Karpas-422 (cell line): ENCODE results near the gene TBC1D22B. TPM values are rescaled to one million over a fixed set of nuclear protein-coding genes. Genes with fewer than 3 reads are reported as not detected.

Experiments
- DNase-seq: peaks from one replicate; pipeline ENCODE4 v3.0.0-alpha.2; 2015
- H2AFZ ChIP-seq: fragments of 200-600 bp; sonication (generic); 2 replicates; pipeline ENCODE4 v1.6.1; 2014; ENCODE audit warnings: antibody characterized with exemption, low read length, mixed read lengths
- H3K27ac ChIP-seq: fragments of 200-600 bp; sonication (generic); 2 replicates; pipeline ENCODE4 v1.5.1; 2014; ENCODE audit warnings: mild to moderate bottlenecking, low read length, moderate library complexity
- H3K27me3 ChIP-seq: fragments of 200-600 bp; sonication (generic); 2 replicates; pipeline ENCODE4 v1.6.1; 2014; ENCODE audit warnings: low read length, mixed read lengths
- H3K36me3 ChIP-seq: fragments of 200-600 bp; sonication (generic); 2 replicates; pipeline ENCODE4 v1.6.1; 2014; ENCODE audit warnings: low read length, mixed read lengths; ENCODE audit not compliant: insufficient read depth
- H3K4me1 ChIP-seq: fragments of 200-600 bp; sonication (generic); 2 replicates; pipeline ENCODE4 v1.6.1; 2014; ENCODE audit warnings: mild to moderate bottlenecking, low read length, mixed read lengths
- H3K4me2 ChIP-seq: fragments of 200-600 bp; sonication (generic); 2 replicates; pipeline ENCODE4 v1.6.1; 2014; ENCODE audit warnings: low read length, low read depth, mild to moderate bottlenecking; ENCODE audit not compliant: poor library complexity, severe bottlenecking
- H3K4me3 ChIP-seq: fragments of 200-600 bp; sonication (generic); 2 replicates; pipeline ENCODE4 v1.5.1; 2014; ENCODE audit warnings: mild to moderate bottlenecking, antibody characterized with exemption, low read length, mixed read lengths
- H3K79me2 ChIP-seq: fragments of 200-600 bp; sonication (generic); 2 replicates; pipeline ENCODE4 v1.6.1; 2014; ENCODE audit warnings: mild to moderate bottlenecking, low read length, mixed read lengths
- H3K9ac ChIP-seq: fragments of 200-600 bp; sonication (generic); 2 replicates; pipeline ENCODE4 v1.6.0; 2014; ENCODE audit warnings: low read length
- H3K9me2 ChIP-seq: fragments of 200-600 bp; sonication (generic), shearing (Covaris generic); replicated peaks from 2 replicates; pipeline ENCODE4 v1.6.0; 2014; ENCODE audit warnings: mild to moderate bottlenecking, low read length, moderate library complexity; ENCODE audit not compliant: insufficient read depth
- H3K9me3 ChIP-seq: fragments of 300-700, 200-600 bp; sonication (generic); 2 replicates; pipeline ENCODE4 v1.6.1; 2014; ENCODE audit warnings: low read length, mixed read lengths
- H4K20me1 ChIP-seq: fragments of 200-600 bp; sonication (generic); 2 replicates; pipeline ENCODE4 v1.6.1; 2014; ENCODE audit warnings: mild to moderate bottlenecking, antibody characterized with exemption, low read length, low read depth; ENCODE audit not compliant: insufficient read depth
- total RNA-seq: library from RNA; depleted of rRNA; stranded (reverse); fragments of >200 nt; shearing (Covaris generic); gene quantifications from 2 replicates; pipeline ENCODE4 v1.2.3, GENCODE V29; 2014; ENCODE audit warnings: low replicate concordance

TBC1D22B gene
- total RNA-seq, 1 experiment from 2014 or later, result 9.2 TPM

DNA sequence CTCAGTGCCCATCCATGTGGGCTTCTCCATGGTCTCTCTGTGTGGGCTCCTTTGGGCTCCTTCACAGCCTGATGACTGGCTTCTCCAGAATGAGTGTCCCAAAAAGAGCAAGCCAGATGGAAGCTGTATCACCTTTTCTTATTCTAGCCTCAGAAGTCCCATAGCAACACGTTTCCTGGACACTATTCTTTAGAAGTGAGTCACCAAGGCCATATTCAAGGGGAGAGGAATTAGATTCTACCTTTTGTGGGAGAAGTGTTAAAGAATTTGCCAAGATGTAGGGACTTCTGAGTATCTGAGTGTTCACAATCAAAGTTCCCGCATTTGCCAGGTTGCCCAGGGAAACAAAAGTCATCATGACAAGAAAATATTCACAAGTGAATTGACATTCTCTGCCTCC lies 20.7 kb upstream of the TBC1D22B start:
- Histone ChIP-seq H3K27ac (no peak overlapping the region), H3K9me2 (no peaks in the 10 kb centered on the region), H3K4me3 (no peak overlapping the region), H4K20me1 (no peaks in the 10 kb centered on the region), H3K36me3 (no peaks in the 10 kb centered on the region), H3K4me1 (0 out of 2 replicates have a peak, but pooled peaks cover 4% of the 10 kb centered on the region), H2AFZ (no peak overlapping the region), H3K9me3 (no peaks in the 10 kb centered on the region), H3K4me2 (no peak overlapping the region), H3K27me3 (no peaks in the 10 kb centered on the region), H3K9ac (no peak overlapping the region), H3K79me2 (no peaks in the 10 kb centered on the region)
- no peak for DNase-seq

DNA sequence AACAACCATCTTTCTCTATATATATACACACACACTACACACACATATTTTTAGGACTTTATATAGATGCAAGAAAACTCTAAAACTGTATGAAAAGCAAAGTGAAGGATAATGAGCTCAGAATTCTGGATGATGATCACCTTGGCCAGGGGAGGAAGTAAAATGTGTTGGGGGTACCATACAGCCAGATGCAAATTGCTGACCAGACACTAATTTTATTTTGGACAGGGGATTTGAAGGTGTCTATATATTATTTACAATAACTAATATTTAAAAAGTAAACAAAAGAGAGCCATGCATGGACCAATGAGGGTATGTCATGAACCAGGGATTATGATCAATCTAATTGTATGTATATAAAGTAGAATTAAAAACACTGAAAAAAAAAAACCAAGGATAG lies 19.8 kb upstream of the TBC1D22B start:
- H3K79me2 ChIP-seq, result no peaks in the 10 kb centered on the region
- no peaks in the 10 kb centered on the region for H3K9me3 ChIP-seq
- H3K4me1 ChIP-seq, result 0 out of 2 replicates have a peak, but pooled peaks cover 4% of the 10 kb centered on the region
- DNase-seq, result no peak
- no peak overlapping the region for H3K4me2 ChIP-seq
- no peak overlapping the region for H2AFZ ChIP-seq
- H3K9me2 ChIP-seq, result no peaks in the 10 kb centered on the region
- H3K27me3 ChIP-seq, result no peaks in the 10 kb centered on the region
- no peak overlapping the region for H3K27ac ChIP-seq
- H3K4me3 ChIP-seq, result no peak overlapping the region
- H4K20me1 ChIP-seq, result no peaks in the 10 kb centered on the region
- H3K9ac ChIP-seq, result no peak overlapping the region
- no peaks in the 10 kb centered on the region for H3K36me3 ChIP-seq

DNA sequence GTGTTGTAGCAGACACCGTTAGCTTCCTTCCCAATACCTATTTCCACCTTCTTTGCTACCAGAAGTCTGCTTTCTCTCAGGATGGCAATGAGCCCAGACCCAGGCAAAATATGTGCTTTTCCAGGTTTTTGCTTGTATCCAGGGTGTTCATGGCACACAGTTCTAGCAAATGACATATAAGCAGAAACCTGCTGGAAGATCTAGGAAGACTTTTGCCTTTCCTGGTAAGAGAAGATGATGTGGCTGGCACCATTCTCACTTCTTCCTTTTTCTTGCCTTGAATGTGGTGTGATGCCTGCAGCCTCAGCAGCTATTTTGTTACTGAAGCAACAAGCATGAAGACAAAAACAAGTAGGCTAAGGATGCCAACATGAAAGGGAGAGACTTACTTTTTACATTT lies 19.2 kb upstream of the TBC1D22B start:
- 0 out of 2 replicates have a peak, but pooled peaks cover 4% of the 10 kb centered on the region for H3K4me1 ChIP-seq
- no peak overlapping the region for H2AFZ ChIP-seq
- no peak overlapping the region for H3K27ac ChIP-seq
- no peak for DNase-seq
- no peaks in the 10 kb centered on the region for H4K20me1 ChIP-seq
- H3K36me3 ChIP-seq, result no peaks in the 10 kb centered on the region
- no peak overlapping the region for H3K9ac ChIP-seq
- H3K9me3 ChIP-seq, result no peaks in the 10 kb centered on the region
- H3K4me3 ChIP-seq, result no peak overlapping the region
- H3K27me3 ChIP-seq, result no peaks in the 10 kb centered on the region
- H3K9me2 ChIP-seq, result no peaks in the 10 kb centered on the region
- no peak overlapping the region for H3K4me2 ChIP-seq
- H3K79me2 ChIP-seq, result no peaks in the 10 kb centered on the region

DNA sequence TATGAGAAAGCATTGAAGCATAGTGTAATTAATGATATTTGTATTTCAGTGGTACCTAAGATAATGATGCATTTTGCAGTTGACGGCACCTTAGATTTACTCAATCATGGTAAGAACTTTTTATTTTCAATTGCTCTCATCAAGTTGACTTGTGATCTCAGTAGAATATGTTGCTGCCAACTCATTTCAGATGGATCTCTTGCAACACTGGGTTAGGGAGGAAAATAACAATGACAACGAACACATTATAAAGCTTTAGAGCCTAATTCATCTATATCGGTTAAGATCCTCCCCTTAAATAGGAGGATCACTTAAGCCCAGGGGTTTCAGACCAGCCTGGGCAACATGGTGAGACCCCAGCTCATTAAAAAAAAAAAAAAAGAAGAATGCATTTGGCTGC lies 18.0 kb upstream of the TBC1D22B start:
- Histone ChIP-seq H3K79me2 (no peaks in the 10 kb centered on the region), H3K4me2 (no peak overlapping the region), H2AFZ (no peak overlapping the region), H3K4me3 (no peak overlapping the region), H3K27ac (no peak overlapping the region), H3K27me3 (no peaks in the 10 kb centered on the region), H3K4me1 (0 out of 2 replicates have a peak, but pooled peaks cover 4% of the 10 kb centered on the region), H3K9me2 (no peaks in the 10 kb centered on the region), H4K20me1 (no peaks in the 10 kb centered on the region), H3K9ac (no peak overlapping the region), H3K36me3 (no peaks in the 10 kb centered on the region), H3K9me3 (no peaks in the 10 kb centered on the region)
- DNase-seq, result no peak

DNA sequence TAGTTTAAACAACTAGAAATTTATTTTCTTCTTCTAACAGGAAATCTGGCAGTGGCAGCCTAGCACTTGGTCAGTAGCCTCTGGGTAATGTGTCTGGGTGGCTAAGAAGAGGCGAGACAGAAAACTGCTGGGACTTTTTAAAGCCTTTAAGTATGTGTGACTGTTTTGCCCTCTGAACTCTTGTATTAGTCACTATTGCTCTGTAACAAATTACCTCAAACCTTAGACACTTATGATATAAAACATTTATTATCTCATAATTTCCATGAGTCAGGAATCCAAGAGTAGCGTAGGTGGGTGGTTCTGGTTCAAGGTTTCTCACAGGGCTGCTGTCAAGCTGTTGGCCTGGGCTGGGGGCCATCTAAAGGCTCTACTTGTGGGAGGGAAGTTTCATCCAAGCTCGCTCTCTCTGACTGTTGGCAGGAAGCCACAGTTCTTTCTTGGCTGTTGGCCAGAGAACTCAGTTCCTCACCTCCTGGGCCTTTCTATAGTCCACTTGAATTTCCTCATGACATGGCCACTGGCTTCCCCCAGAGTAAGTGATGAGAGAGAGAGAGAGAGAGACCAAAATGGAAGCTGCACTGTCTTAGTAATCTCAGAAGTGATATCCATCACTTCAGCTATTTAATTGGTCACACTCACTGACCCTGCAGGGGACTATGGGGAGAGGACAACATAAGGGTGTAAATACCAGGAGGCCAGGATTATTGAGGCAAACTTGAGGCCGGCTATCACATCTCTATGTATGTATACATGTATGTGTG lies 17.4 kb upstream of the TBC1D22B start:
- no peak overlapping the region for H2AFZ ChIP-seq
- 0 out of 2 replicates have a peak, but pooled peaks cover 4% of the 10 kb centered on the region for H3K4me1 ChIP-seq
- no peaks in the 10 kb centered on the region for H3K9me3 ChIP-seq
- no peak overlapping the region for H3K4me2 ChIP-seq
- H3K27ac ChIP-seq, result no peak overlapping the region
- H3K79me2 ChIP-seq, result no peaks in the 10 kb centered on the region
- H3K9ac ChIP-seq, result no peak overlapping the region
- DNase-seq, result no peak
- H3K27me3 ChIP-seq, result no peaks in the 10 kb centered on the region
- no peaks in the 10 kb centered on the region for H3K9me2 ChIP-seq
- no peaks in the 10 kb centered on the region for H3K36me3 ChIP-seq
- no peak overlapping the region for H3K4me3 ChIP-seq
- H4K20me1 ChIP-seq, result no peaks in the 10 kb centered on the region

DNA sequence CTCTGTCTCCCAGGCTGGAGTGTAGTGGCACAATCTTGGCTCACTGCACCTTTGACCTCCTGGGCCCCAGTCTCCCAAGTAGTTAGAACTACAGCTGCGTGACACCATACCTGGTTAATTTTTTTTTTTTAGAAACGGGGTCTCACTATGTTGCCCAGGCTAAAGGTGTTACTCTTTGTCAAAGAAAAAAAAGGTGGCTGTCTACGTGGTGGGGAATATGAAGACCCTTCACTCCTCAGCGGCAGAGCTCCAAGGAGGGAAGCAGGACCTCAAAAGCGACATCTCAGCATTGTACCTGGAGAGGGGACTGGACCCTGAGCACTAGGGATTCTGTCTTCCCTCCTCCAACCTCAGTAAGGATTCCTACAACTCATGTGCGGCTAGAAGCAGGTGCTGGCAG lies 16.4 kb upstream of the TBC1D22B start:
- H3K36me3 ChIP-seq, result no peaks in the 10 kb centered on the region
- H3K4me1 ChIP-seq, result 0 out of 2 replicates have a peak, but pooled peaks cover 4% of the 10 kb centered on the region
- no peak overlapping the region for H2AFZ ChIP-seq
- H3K9me3 ChIP-seq, result no peaks in the 10 kb centered on the region
- no peaks in the 10 kb centered on the region for H3K9me2 ChIP-seq
- H4K20me1 ChIP-seq, result no peaks in the 10 kb centered on the region
- H3K4me2 ChIP-seq, result no peak overlapping the region
- no peak overlapping the region for H3K4me3 ChIP-seq
- no peak overlapping the region for H3K9ac ChIP-seq
- H3K79me2 ChIP-seq, result no peaks in the 10 kb centered on the region
- H3K27ac ChIP-seq, result no peak overlapping the region
- no peak for DNase-seq
- no peaks in the 10 kb centered on the region for H3K27me3 ChIP-seq

DNA sequence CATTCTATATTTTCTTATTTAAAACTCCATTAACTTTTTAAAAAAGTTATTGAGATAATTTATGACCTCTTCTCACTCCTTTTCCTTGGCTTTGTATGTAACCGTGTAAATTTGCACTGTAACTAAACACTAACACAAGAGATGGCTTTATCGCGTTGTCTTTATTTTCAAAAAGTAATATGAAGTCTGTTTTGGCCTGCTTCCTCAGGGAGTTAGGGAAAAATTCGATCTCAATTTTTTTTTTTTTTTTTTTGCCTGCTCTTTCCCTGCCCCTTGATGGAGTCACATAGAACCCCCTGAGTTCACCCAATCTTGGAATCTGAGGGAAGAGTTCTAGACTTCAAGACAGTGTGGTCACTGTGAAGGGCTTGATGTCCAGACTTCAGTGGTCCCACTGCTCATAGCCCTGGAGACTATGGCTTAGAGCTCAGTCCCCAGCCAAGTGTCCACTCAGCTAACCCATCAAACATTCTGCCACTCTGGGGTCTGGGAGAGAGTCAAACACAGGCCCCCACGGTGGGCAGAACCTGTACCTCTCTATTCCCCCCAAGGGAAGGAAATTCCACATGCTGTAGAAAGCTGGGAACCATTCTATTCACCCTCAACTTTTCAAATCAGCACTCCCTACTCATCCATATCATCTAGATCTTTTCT lies 15.7 kb upstream of the TBC1D22B start:
- Histone ChIP-seq H3K9me2 (no peaks in the 10 kb centered on the region), H3K4me3 (no peak overlapping the region), H2AFZ (no peak overlapping the region), H3K79me2 (no peaks in the 10 kb centered on the region), H3K27ac (no peak overlapping the region), H4K20me1 (no peaks in the 10 kb centered on the region), H3K9ac (no peak overlapping the region), H3K36me3 (no peaks in the 10 kb centered on the region), H3K4me1 (0 out of 2 replicates have a peak, but pooled peaks cover 4% of the 10 kb centered on the region), H3K9me3 (no peaks in the 10 kb centered on the region), H3K27me3 (no peaks in the 10 kb centered on the region), H3K4me2 (no peak overlapping the region)
- DNase-seq, result no peak

DNA sequence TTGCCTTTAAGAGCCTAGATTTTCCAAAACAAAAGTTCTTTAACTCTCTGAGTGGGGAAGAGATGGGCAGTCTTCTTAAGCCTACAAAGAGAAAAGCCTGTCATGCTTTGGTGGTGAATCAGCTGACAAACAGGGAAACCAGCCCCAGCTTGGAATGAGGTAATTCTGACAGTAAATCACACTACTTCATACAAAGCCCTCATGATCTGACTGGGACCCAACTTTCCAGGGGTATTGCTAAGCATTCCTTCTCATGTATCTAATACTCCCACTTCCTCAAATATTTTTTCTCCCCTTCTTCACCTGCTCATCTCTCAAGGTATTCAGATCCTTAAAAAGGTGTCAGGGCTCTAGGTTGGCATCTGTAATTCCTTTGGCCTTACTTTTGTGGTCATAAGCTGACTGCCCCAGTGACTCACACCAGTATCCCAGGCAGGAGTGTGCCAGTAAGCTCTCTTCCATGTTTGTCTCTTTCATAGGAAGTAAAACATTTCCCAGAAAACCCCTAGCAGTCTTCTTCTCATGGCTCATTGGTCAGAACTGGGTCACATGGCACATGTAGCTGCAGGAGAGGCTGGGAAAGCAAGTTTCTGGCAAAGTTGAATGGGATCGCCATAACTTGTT lies 15.0 kb upstream of the TBC1D22B start:
- H3K27me3 ChIP-seq, result no peaks in the 10 kb centered on the region
- no peak overlapping the region for H3K4me2 ChIP-seq
- DNase-seq, result no peak
- H3K9ac ChIP-seq, result no peak overlapping the region
- H3K9me3 ChIP-seq, result no peaks in the 10 kb centered on the region
- H3K9me2 ChIP-seq, result no peaks in the 10 kb centered on the region
- no peaks in the 10 kb centered on the region for H4K20me1 ChIP-seq
- H3K36me3 ChIP-seq, result no peaks in the 10 kb centered on the region
- no peak overlapping the region for H3K4me3 ChIP-seq
- no peak overlapping the region for H2AFZ ChIP-seq
- 0 out of 2 replicates have a peak, but pooled peaks cover 4% of the 10 kb centered on the region for H3K4me1 ChIP-seq
- H3K79me2 ChIP-seq, result no peaks in the 10 kb centered on the region
- no peak overlapping the region for H3K27ac ChIP-seq
